ENCODE data around the gene CACHD1.

DNA sequence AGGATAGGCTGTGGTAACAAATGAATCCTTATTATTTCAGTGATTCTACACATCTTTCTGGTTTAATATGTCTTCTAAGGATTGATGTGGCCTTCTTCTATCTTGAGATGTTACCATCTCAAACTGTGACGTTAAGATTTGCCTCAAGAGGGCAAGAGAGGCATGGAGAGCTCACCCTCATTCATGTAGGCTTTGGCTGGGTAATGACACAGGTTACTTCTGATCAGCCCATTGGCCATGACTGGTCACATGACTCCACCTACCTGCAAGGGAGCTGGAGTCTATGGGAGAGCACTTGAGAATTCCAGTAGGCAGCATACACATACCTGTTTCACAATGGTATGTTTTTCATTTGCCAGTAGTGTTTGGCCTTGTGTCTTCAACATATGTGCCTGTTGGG is 30.0 kb downstream of the CACHD1 start:
- no peak for TF ChIP-seq POLR2AphosphoS5 (IDR thresholded peaks at IDR 0.05)
- TF ChIP-seq, protein P1, sequence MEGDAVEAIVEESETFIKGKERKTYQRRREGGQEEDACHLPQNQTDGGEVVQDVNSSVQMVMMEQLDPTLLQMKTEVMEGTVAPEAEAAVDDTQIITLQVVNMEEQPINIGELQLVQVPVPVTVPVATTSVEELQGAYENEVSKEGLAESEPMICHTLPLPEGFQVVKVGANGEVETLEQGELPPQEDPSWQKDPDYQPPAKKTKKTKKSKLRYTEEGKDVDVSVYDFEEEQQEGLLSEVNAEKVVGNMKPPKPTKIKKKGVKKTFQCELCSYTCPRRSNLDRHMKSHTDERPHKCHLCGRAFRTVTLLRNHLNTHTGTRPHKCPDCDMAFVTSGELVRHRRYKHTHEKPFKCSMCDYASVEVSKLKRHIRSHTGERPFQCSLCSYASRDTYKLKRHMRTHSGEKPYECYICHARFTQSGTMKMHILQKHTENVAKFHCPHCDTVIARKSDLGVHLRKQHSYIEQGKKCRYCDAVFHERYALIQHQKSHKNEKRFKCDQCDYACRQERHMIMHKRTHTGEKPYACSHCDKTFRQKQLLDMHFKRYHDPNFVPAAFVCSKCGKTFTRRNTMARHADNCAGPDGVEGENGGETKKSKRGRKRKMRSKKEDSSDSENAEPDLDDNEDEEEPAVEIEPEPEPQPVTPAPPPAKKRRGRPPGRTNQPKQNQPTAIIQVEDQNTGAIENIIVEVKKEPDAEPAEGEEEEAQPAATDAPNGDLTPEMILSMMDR (IDR thresholded peaks at IDR 0.05), result no peak
- no peak for TF ChIP-seq POLR2A (IDR thresholded peaks at IDR 0.05)
- no peak for TF ChIP-seq EP300 (IDR thresholded peaks at IDR 0.05; ENCODE audit: low read depth)
